Activated CD4-positive, alpha-beta T cell treated with anti-CD3 and anti-CD28 coated beads, Interleukin-2, amount 10 ng/mL, durations not matched to agents 7 days and 5 days (primary cell): Measurements from ENCODE around the gene PDS5B. TPM values are rescaled to one million over a fixed set of nuclear protein-coding genes. Genes with fewer than 3 reads are reported as not detected.
"Not testable (repeated sequence)": the region's sequence is repeated elsewhere in the genome, so short reads cannot be mapped to it uniquely, and the experiment has no call there.

ENCODE experiments used
- CTCF ChIA-PET: fragments of 350-600 bp; sonication (Branson Sonifier 250); formaldehyde crosslinking; loops from one replicate; lab custom pipeline; 2021; ENCODE audit warnings: antibody characterized with exemption; lab: Charles Lee
- POLR2A ChIA-PET: fragments of 350-600 bp; sonication (Branson Sonifier 250); formaldehyde crosslinking; loops from one replicate; lab custom pipeline; 2021; ENCODE audit warnings: antibody characterized with exemption; lab: Charles Lee
- DNase-seq: peaks from one replicate; pipeline ENCODE4 v3.0.0-alpha.2; 2020
- H3K27ac Mint-ChIP-seq: one replicate; pipeline ENCODE4 v1.8.0; 2021; ENCODE audit warnings: mild to moderate bottlenecking, moderate library complexity, mixed read lengths
- H3K27me3 Mint-ChIP-seq: one replicate; pipeline ENCODE4 v1.8.0; 2021; ENCODE audit warnings: mixed read lengths
- H3K36me3 Mint-ChIP-seq: one replicate; pipeline ENCODE4 v1.8.0; 2021; ENCODE audit warnings: low read depth, mixed read lengths
- H3K4me1 Mint-ChIP-seq: one replicate; pipeline ENCODE4 v1.8.0; 2021; ENCODE audit warnings: mixed read lengths
- H3K4me3 Mint-ChIP-seq: one replicate; pipeline ENCODE4 v1.8.0; 2021; ENCODE audit warnings: mild to moderate bottlenecking, moderate library complexity, mixed read lengths
- H3K9me3 Mint-ChIP-seq: one replicate; pipeline ENCODE4 v1.8.0; 2021; ENCODE audit warnings: mixed read lengths
- total RNA-seq, 2 experiments: library from RNA; stranded (reverse); gene quantifications; one replicate each; pipeline ENCODE4 v1.2.3, GENCODE V29; 2021

The PDS5B gene
- total RNA-seq, 2 experiments from 2014 or later: 77.6 to 92.3 TPM

DNA sequence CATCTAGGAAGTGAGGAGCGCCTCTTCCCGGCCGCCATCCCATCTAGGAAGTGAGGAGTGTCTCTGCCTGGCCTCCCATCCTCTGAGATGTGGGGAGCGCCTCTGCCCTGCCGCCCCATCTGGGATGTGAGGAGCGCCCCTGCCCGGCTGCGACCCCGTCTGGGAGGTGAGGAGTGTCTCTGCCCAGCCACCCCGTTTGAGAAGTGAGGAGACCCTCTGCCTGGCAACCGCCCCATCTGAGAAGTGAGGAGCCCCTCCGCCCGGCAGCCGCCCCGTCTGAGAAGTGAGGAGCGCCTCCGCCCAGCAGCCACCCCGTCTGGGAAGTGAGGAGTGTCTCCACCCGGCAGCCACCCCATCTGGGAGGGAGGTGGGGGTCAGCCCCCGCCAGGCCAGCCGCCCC is 129.9 kb downstream of the PDS5B start:
- H3K27me3 Mint-ChIP-seq, H3K27ac Mint-ChIP-seq, DNase-seq, H3K4me1 Mint-ChIP-seq, POLR2A ChIA-PET, H3K4me3 Mint-ChIP-seq, CTCF ChIA-PET: not testable (repeated sequence)
- Mint-ChIP-seq H3K36me3 (peaks cover 67% of the 10 kb centered on the region), H3K9me3 (peaks cover 34% of the 10 kb centered on the region)

DNA sequence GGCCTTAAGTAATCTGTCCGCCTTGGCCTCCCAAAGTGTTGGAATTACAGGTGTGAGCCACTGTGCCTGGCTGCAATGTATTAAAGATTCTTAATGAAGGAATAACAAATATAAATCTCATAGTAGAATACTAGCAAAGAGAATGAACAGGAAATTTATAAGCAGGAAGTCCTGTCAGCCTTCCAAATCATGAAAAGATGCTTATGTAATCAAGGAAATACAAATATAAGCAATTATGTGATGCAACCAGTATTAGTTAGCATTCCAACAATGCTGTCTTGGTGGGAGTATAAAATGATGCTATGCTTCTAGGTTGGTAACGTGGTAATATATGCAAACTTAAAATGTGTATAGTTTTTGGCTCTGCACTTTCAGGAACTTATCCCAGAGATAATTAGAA is 133.8 kb downstream of the PDS5B start:
- ChIA-PET POLR2A (no interaction called here), CTCF (no interaction called here)
- peaks cover 16% of the 10 kb centered on the region for H3K9me3 Mint-ChIP-seq

DNA sequence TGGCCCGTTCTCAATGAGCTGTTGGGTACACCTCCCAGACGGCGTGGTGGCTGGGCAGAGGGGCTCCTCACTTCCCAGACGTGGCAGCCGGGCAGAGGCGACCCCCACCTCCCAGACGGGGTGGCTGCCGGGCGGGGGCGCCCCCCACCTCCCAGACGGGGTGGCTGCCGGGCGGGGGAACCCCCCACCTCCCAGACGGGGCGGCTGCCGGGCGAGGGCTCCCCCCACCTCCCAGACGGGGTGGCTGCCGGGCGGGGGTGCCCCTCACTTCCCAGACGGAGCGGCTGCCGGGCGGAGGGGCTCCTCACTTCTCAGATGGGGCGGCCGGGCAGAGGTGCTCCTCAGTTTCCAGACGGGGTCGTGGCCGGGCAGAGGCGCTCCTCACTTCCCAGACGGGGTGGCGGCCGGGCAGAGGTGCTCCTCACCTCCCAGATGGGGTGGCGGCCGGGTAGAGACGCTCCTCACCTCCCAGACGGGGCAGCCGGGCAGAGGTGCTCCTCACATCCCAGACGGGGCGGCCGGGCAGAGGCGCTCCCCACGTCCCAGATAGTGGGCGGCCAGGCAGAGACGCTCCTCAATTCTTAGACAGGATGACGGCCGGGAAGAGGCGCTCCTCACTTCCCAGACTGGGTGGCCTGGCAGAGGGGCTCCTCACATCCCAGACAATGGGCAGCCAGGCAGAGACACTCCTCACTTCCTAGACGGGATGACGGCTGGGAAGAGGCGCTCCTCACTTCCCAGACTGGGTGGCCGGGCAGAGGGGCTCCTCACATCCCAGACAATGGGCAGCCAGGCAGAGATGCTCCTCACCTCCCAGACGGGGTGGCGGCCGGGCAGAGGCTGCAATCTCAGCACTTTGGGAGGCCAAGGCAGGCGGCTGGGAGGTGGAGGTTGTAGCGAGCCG is 135.1 kb downstream of the PDS5B start:
- CTCF ChIA-PET, DNase-seq, H3K27ac Mint-ChIP-seq, H3K27me3 Mint-ChIP-seq, POLR2A ChIA-PET, H3K4me3 Mint-ChIP-seq: not testable (repeated sequence)
- peaks cover 61% of the 10 kb centered on the region for H3K36me3 Mint-ChIP-seq
- peaks cover 11% of the 10 kb centered on the region for H3K4me1 Mint-ChIP-seq
- peaks cover 12% of the 10 kb centered on the region for H3K9me3 Mint-ChIP-seq

More for the DNA sequence above, 133.8 kb downstream of the PDS5B start:
- no peak overlapping the region for H3K4me3 Mint-ChIP-seq
- H3K27ac Mint-ChIP-seq: peak overlapping the region; percentile 25
- DNase-seq: no peak
- H3K36me3 Mint-ChIP-seq: peaks cover 59% of the 10 kb centered on the region
- H3K27me3 Mint-ChIP-seq: no peaks in the 10 kb centered on the region
- peaks cover 8% of the 10 kb centered on the region for H3K4me1 Mint-ChIP-seq

DNA sequence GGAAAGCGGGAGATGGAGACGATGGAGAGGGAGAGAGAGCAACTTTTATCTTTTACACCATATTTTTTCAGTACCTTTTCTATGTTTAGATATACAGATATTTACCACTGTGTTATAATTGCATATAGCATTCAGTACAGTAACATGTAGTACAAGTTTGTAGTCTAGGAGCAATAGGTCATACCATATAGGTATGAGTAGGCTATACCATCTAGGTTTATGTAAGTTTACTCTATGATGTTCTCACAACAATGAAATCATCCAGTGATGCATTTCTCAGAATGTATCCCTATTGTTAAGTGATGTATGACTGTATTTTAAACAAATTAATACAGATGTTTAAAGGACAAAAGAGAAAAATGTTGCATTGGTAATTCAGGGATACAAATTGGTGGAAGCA is 136.1 kb downstream of the PDS5B start:
- CTCF ChIA-PET: interaction anchor here (0.8 to 1.5 kb wide), 2 partner anchors 15 to 80 kb away, joined by 3 to 4 read pairs; no protein-coding TSS in a partner anchor
- Mint-ChIP-seq H3K9me3 (peaks cover 12% of the 10 kb centered on the region), H3K4me1 (peaks cover 11% of the 10 kb centered on the region), H3K27ac (no peak overlapping the region), H3K27me3 (no peaks in the 10 kb centered on the region), H3K4me3 (no peak overlapping the region), H3K36me3 (peaks cover 66% of the 10 kb centered on the region)
- DNase-seq: no peak
- POLR2A ChIA-PET: no interaction called here

DNA sequence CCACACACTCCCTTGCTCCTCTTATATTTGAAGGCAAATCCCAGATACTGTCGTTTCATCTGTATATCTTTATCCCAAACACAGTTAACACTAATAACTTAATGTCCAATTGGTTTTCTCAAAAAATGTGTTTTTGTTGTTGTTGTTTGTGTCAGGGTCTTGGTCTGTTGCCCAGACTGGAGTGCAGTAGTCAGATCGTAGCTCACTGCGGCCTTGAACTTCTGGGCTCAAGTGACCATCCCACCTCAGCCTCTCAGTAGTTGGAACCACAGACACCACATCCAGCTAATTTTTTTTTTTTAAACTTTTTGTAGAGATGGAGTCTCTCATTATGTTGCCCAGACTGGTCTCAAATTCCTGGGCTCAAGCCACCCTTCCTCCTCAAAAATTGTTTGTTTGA is 137.7 kb downstream of the PDS5B start:
- no peak overlapping the region for H3K27ac Mint-ChIP-seq
- no peak overlapping the region for H3K4me3 Mint-ChIP-seq
- ChIA-PET CTCF (interaction anchor here (0.6 kb wide), 1 partner anchor 1593 kb away, joined by 3 read pairs; no protein-coding TSS in a partner anchor), POLR2A (interaction anchor here (0.7 kb wide), 1 partner anchor 193 kb away, joined by 3 read pairs; no protein-coding TSS in a partner anchor)
- peaks cover 69% of the 10 kb centered on the region for H3K36me3 Mint-ChIP-seq
- H3K27me3 Mint-ChIP-seq: no peaks in the 10 kb centered on the region
- H3K4me1 Mint-ChIP-seq: peaks cover 12% of the 10 kb centered on the region
- no peak for DNase-seq
- peaks cover 18% of the 10 kb centered on the region for H3K9me3 Mint-ChIP-seq

DNA sequence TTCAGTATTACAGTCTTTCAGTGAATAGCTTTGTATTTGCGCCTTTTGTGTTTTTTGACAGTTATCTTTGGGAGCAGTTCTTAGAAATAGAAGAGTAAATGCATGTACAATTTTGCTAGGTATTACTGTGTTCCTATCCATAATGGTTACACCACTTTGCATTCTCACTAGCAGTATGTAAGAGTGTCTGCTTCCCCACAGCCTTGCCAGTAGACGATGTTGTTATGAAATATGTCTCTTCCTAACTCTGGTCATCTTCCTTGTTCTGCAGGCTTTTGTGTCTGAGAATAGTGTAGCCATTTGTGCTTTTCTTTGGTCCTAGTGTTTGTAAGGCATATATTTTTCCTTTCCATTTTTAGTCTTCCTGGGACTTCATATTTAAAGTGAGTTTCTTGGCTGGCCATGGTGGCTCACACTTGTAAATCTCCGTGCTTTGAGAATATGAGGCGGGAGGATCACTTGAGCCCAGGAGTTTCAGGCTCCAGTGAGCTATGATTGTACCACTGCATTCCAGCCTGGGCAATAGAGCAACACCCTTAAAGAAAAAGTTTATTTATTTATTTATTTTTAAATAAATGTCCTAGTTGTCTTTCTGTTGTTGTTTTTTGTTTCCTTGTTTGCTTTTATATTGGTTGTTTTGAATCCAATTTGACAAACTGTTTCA is 140.3 kb downstream of the PDS5B start:
- H3K4me3 Mint-ChIP-seq: no peak overlapping the region
- H3K9me3 Mint-ChIP-seq: peaks cover 19% of the 10 kb centered on the region
- POLR2A ChIA-PET: no interaction called here
- H3K4me1 Mint-ChIP-seq: peaks cover 23% of the 10 kb centered on the region
- peaks cover 76% of the 10 kb centered on the region for H3K36me3 Mint-ChIP-seq
- no peak for DNase-seq
- no peaks in the 10 kb centered on the region for H3K27me3 Mint-ChIP-seq
- H3K27ac Mint-ChIP-seq: no peak overlapping the region
- CTCF ChIA-PET: no interaction called here

DNA sequence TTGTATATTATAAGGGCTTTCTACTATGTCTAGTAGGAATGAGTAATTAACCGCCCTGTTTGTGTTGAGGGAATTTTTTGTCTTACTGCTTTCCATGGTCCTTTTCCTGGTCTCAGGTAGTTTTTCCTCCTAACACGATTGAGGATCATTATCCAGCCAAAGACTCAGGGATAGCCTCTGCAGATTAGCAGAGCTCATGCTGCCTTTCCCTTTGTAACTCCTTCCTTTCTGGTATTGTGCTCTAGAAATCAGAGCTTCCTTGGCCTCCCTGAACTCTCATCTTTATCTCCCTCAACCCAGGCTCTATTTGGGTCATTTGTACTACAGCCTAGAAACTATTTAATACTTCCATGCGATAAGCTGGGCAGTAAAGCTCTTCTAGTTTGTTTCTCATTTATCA is 142.1 kb downstream of the PDS5B start:
- Mint-ChIP-seq H3K27ac (no peak overlapping the region), H3K9me3 (peaks cover 15% of the 10 kb centered on the region), H3K4me1 (peaks cover 33% of the 10 kb centered on the region), H3K36me3 (peaks cover 65% of the 10 kb centered on the region), H3K27me3 (no peaks in the 10 kb centered on the region), H3K4me3 (no peak overlapping the region)
- ChIA-PET POLR2A (no interaction called here), CTCF (no interaction called here)
- no peak for DNase-seq

DNA sequence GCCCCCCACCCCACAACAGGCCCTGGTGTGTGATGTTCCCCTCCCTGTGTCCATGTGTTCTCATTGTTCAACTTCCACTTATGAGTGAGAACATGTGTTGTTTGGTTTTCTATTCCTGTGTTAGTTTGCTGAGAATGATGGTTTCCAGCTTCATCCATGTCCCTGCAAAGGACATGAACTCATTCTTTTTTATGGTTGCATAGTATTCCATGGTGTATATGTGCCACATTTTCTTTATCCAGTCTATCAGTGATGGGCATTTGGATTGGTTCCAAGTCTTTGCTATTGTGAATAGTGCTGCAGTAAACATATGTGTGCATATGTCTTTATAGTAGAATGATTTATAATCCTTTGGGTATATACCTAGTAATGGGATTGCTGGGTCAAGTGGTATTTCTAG is 142.8 kb downstream of the PDS5B start:
- POLR2A ChIA-PET, H3K27ac Mint-ChIP-seq, H3K27me3 Mint-ChIP-seq, CTCF ChIA-PET, H3K4me3 Mint-ChIP-seq, DNase-seq: not testable (repeated sequence)
- Mint-ChIP-seq H3K9me3 (peaks cover 15% of the 10 kb centered on the region), H3K4me1 (peaks cover 35% of the 10 kb centered on the region), H3K36me3 (peaks cover 68% of the 10 kb centered on the region)

DNA sequence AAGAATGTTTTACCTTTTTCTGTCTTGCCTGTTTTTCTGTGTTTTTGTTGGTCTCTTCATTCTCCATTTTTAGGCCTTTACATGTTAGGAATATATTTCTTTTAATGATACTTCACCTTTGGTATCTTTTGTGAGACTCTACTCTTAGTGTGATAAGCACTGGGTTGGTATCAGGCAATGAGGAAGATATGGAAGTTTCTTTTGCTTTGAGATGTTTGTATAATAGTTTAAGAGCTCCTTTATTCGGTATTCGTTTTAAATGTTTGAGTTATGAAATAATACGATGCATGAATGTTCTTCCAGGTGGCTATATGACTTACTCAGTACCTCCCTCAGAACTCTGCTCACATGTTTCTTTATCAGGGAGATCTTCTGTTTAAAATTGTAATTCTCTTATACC is 144.8 kb downstream of the PDS5B start:
- Mint-ChIP-seq H3K9me3 (peaks cover 15% of the 10 kb centered on the region), H3K27ac (no peak overlapping the region), H3K27me3 (no peaks in the 10 kb centered on the region), H3K4me3 (no peak overlapping the region), H3K36me3 (peaks cover 65% of the 10 kb centered on the region), H3K4me1 (peaks cover 49% of the 10 kb centered on the region)
- DNase-seq: no peak
- CTCF ChIA-PET: no interaction called here
- POLR2A ChIA-PET: no interaction called here

DNA sequence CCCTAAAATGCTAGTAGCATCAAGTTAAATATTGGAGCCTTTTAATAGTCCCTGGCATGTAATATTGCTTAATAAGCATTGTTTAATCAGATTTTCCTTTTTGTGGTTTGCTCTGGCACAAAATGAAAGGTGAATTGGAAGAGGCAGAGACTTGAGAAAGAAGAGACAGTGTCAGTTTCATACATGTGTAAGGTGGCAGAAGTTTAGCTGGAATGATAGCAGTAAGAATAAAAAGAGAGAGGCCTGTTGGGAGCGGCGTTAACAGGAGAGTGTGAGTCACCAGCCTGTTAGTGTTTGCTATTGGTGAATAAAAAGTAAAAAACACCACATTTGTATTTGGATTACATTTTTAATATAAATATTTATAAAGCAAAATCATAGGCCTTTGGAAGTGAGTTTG is 145.3 kb downstream of the PDS5B start:
- peaks cover 15% of the 10 kb centered on the region for H3K9me3 Mint-ChIP-seq
- CTCF ChIA-PET: no interaction called here
- POLR2A ChIA-PET: no interaction called here
- peaks cover 51% of the 10 kb centered on the region for H3K4me1 Mint-ChIP-seq
- H3K4me3 Mint-ChIP-seq: no peak overlapping the region
- DNase-seq: no peak
- peak overlapping the region; percentile 39 for H3K27ac Mint-ChIP-seq
- no peaks in the 10 kb centered on the region for H3K27me3 Mint-ChIP-seq
- peaks cover 62% of the 10 kb centered on the region for H3K36me3 Mint-ChIP-seq

DNA sequence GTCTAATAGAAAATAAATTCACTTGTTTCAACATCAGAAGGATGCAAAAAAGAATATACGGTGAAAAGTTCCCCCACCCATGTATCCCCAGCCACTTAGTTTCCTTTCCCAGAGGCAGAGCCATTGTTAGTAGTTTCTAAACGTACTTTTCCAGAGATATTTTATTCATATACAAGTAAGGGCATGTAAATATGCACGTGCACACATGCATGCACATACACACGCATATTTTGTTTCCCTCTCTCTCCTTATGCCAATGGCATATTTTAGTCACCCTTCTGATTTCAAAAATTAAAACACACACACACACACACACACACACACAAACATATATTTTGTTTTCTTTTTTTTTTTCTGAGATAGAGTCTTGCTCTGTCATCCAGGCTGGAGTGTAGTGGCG is 147.4 kb downstream of the PDS5B start:
- Mint-ChIP-seq H3K4me3 (no peak overlapping the region), H3K9me3 (peaks cover 9% of the 10 kb centered on the region), H3K27ac (no peak overlapping the region), H3K27me3 (no peaks in the 10 kb centered on the region), H3K36me3 (peaks cover 55% of the 10 kb centered on the region), H3K4me1 (peaks cover 66% of the 10 kb centered on the region)
- POLR2A ChIA-PET: no interaction called here
- CTCF ChIA-PET: interaction anchor here (0.6 kb wide), 1 partner anchor 42 kb away, joined by 3 read pairs; no protein-coding TSS in a partner anchor
- DNase-seq: no peak

DNA sequence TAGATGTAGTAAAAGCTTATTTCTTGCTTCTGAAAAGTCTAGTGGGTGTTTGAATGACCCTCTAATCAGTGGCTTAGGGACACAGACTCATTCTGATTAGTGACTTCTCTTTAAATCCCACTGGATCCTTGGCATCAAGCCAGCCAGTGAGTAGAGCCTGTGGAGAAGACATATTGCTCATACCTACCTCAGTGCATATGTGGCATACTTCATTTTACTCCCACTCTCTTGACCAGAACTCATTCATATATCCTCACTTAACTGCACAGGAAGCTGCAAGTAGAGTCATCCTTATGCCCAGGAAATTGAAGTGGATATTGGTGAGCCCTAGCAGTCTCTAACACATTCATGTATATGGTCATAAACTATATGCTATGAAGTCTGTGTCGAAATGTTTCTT is 148.3 kb downstream of the PDS5B start:
- peaks cover 7% of the 10 kb centered on the region for H3K9me3 Mint-ChIP-seq
- no peak overlapping the region for H3K27ac Mint-ChIP-seq
- peaks cover 69% of the 10 kb centered on the region for H3K4me1 Mint-ChIP-seq
- ChIA-PET POLR2A (no interaction called here), CTCF (interaction anchor here (0.6 kb wide), 1 partner anchor 43 kb away, joined by 3 read pairs; no protein-coding TSS in a partner anchor)
- DNase-seq: no peak
- peaks cover 53% of the 10 kb centered on the region for H3K36me3 Mint-ChIP-seq
- no peaks in the 10 kb centered on the region for H3K27me3 Mint-ChIP-seq
- no peak overlapping the region for H3K4me3 Mint-ChIP-seq

DNA sequence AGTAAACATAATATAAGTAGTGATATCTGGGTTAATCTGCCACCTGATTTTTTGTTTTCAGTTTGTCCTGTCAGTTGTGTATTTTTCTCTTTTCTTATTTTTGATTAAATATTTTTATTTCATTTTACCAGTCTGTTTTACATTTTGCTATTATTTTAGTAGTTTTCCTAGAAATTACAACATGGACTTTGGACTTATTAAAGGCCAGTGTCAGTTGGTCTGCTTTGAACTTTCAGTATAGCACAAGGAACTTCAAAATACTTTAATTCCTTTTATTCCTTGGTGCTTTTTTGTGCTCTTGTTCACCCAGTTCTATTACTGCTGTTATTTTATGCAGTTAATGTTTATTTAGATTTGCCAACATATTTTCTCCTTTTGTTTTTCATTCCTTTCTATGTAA is 149.6 kb downstream of the PDS5B start:
- Mint-ChIP-seq H3K27ac (peak overlapping the region; percentile 96), H3K9me3 (no peaks in the 10 kb centered on the region), H3K4me1 (peaks cover 67% of the 10 kb centered on the region), H3K36me3 (peaks cover 49% of the 10 kb centered on the region), H3K4me3 (peak overlapping the region; percentile 26), H3K27me3 (no peaks in the 10 kb centered on the region)
- CTCF ChIA-PET: interaction anchor here (1.3 kb wide), 1 partner anchor 807 kb away, joined by 3 read pairs; no protein-coding TSS in a partner anchor
- no peak for DNase-seq
- POLR2A ChIA-PET: no interaction called here
